SK-N-SH treated with all-trans-retinoic acid at 6 μM for 48 hours (cell line): Measurements from ENCODE around the gene EHD4.

Experiments used
- CSRNP3 ChIP-seq: fragments of 250-450 bp; sonication (Bioruptor Pico); IDR thresholded peaks from 2 replicates; pipeline ENCODE4 v1.5.1; 2021; ENCODE audit warnings: mild to moderate bottlenecking, moderate library complexity
- GLIS3 ChIP-seq: fragments of 250-450 bp; sonication (Bioruptor Pico); IDR thresholded peaks from 2 replicates; pipeline ENCODE4 v1.5.0; 2020; ENCODE audit warnings: mild to moderate bottlenecking, moderate library complexity
- PATZ1 ChIP-seq: fragments of 250-450 bp; sonication (Bioruptor Pico); IDR thresholded peaks from 2 replicates; pipeline ENCODE4 v1.8.0; 2020; ENCODE audit warnings: mild to moderate bottlenecking, moderate library complexity, borderline replicate concordance
- RARB ChIP-seq: fragments of 250-450 bp; sonication (Bioruptor Pico); IDR thresholded peaks from 2 replicates; pipeline ENCODE4 v1.8.0; 2021; ENCODE audit warnings: mild to moderate bottlenecking, moderate library complexity
- SNAI2 ChIP-seq: fragments of 250-450 bp; sonication (Bioruptor Pico); IDR thresholded peaks from 2 replicates; pipeline ENCODE4 v1.5.0; 2020; ENCODE audit warnings: mild to moderate bottlenecking, moderate library complexity
- TOX ChIP-seq: fragments of 250-450 bp; sonication (Bioruptor Pico); IDR thresholded peaks from 2 replicates; pipeline ENCODE4 v1.8.0; 2021; ENCODE audit warnings: mild to moderate bottlenecking, moderate library complexity, borderline replicate concordance
- ZC3H10 ChIP-seq: fragments of 250-450 bp; sonication (Bioruptor Pico); IDR thresholded peaks from 2 replicates; pipeline ENCODE4 v1.5.1; 2021; ENCODE audit warnings: mild to moderate bottlenecking, moderate library complexity
- ZNF565 ChIP-seq: fragments of 450-650 bp; formaldehyde crosslinking; conservative IDR thresholded peaks from 2 replicates; pipeline ENCODE4 v1.5.0; 2020; ENCODE audit warnings: low read depth, mild to moderate bottlenecking, moderate library complexity

GRCh38 chr15:42012241-42012640, 39.9 kb upstream of the EHD4 start:
- TF ChIP-seq CSRNP3: no peak
- no peak for TF ChIP-seq GLIS3 (CRISPR knock-in tag)
- TF ChIP-seq SNAI2 (CRISPR knock-in tag): no peak
- no peak for TF ChIP-seq RARB (CRISPR knock-in tag)
- no peak for TF ChIP-seq ZC3H10 (CRISPR knock-in tag)
- no peak for TF ChIP-seq ZNF565 (CRISPR knock-in tag)
- TF ChIP-seq PATZ1 (CRISPR knock-in tag): no peak
- no peak for TF ChIP-seq TOX
